H1 (cell line): Measurements from ENCODE around the gene MAP7D2. TPM values are rescaled to one million over a fixed set of nuclear protein-coding genes. Genes with fewer than 3 reads are reported as not detected.
A peak's percentile ranks its signal among the peaks of the same experiment; 100 is the strongest.
"Not testable (repeated sequence)": the region's sequence is repeated elsewhere in the genome, so short reads cannot be mapped to it uniquely, and the experiment has no call there.

Source experiments
- CTCF ChIA-PET: fragments of 300-600 bp; sonication (Branson Sonifier 250); formaldehyde crosslinking; loops from one replicate; lab custom pipeline; 2021; ENCODE audit not compliant: partially characterized antibody; lab: Charles Lee
- POLR2A ChIA-PET: fragments of 300-600 bp; sonication (Branson Sonifier 250); formaldehyde crosslinking; loops from one replicate; lab custom pipeline; 2021; ENCODE audit warnings: inconsistent platforms; ENCODE audit not compliant: partially characterized antibody; lab: Charles Lee
- DNase-seq, 2 experiments: peaks; one replicate each; pipeline versions ENCODE4 v3.0.0 to v3.0.0-alpha.2; 2010 to 2022; ENCODE audit warnings: low spot score in 2 of 2, low read depth in 1 of 2, mixed read lengths in 1 of 2
- FAIRE-seq: peaks from 2 replicates; lab custom pipeline; 2011; peaks lifted over from hg19 to GRCh38; lab: Jason Lieb, UNC
- H2AFZ ChIP-seq: 2 replicates; pipeline ENCODE4 v1.8.1; 2012; ENCODE audit warnings: low read length, inconsistent platforms
- H2AK5ac ChIP-seq: 2 replicates; pipeline ENCODE4 v1.6.1; 2013; ENCODE audit warnings: low read depth, low read length
- H2BK120ac ChIP-seq: replicated peaks from 2 replicates; pipeline ENCODE3; 2013; ENCODE audit warnings: low read depth, low read length, inconsistent platforms
- H2BK12ac ChIP-seq: 2 replicates; pipeline ENCODE4 v1.6.1; 2013; ENCODE audit warnings: low read depth, low read length
- H2BK15ac ChIP-seq: 2 replicates; pipeline ENCODE4 v1.6.1; 2013; ENCODE audit warnings: low read length
- H2BK20ac ChIP-seq: 2 replicates; pipeline ENCODE4 v1.6.1; 2013; ENCODE audit warnings: low read length
- H2BK5ac ChIP-seq: 2 replicates; pipeline ENCODE4 v1.6.1; 2013; ENCODE audit warnings: low read depth, low read length
- H3K14ac ChIP-seq: 2 replicates; pipeline ENCODE4 v1.6.1; 2013; ENCODE audit warnings: inconsistent platforms; ENCODE audit not compliant: insufficient read length
- H3K18ac ChIP-seq: 2 replicates; pipeline ENCODE4 v1.6.1; 2013; ENCODE audit warnings: low read length; ENCODE audit errors: extremely low read depth
- H3K23ac ChIP-seq: 2 replicates; pipeline ENCODE4 v1.6.1; 2013; ENCODE audit warnings: inconsistent platforms; ENCODE audit not compliant: insufficient read length
- H3K23me2 ChIP-seq: 2 replicates; pipeline ENCODE4 v1.6.1; 2013; ENCODE audit warnings: low read depth, low read length
- H3K27ac ChIP-seq: 2 replicates; pipeline ENCODE4 v1.6.1; 2011; ENCODE audit warnings: low read depth, low read length, inconsistent platforms
- H3K27me3 ChIP-seq, 4 experiments: replicated peaks in 1 of 4; 1 replicate in 1 of 4; 2 replicates in 3 of 4; pipeline versions ENCODE4 v1.6.1 to v1.8.1; 2011 to 2013; ENCODE audit warnings: low read length in 3 of 4, mild to moderate bottlenecking in 3 of 4, inconsistent platforms in 2 of 4, mixed read lengths in 2 of 4, moderate library complexity in 1 of 4; ENCODE audit not compliant: control insufficient read depth in 3 of 4, insufficient read depth in 3 of 4; ENCODE audit errors: extremely low read depth in 1 of 4
- H3K36me3 ChIP-seq, 4 experiments: 2 replicates each; pipeline versions ENCODE4 v1.6.1 to v1.8.1; 2011 to 2013; ENCODE audit warnings: mild to moderate bottlenecking in 4 of 4, low read length in 3 of 4, moderate library complexity in 2 of 4, control low read depth in 1 of 4, inconsistent platforms in 1 of 4; ENCODE audit not compliant: insufficient read depth in 4 of 4, control insufficient read depth in 2 of 4
- H3K4ac ChIP-seq: replicated peaks from 2 replicates; pipeline ENCODE3; 2013; ENCODE audit warnings: low read length, low read depth, mixed read lengths, inconsistent platforms; ENCODE audit not compliant: insufficient read length
- H3K4me1 ChIP-seq, 4 experiments: replicated peaks in 1 of 4; 1 replicate in 1 of 4; 2 replicates in 3 of 4; pipeline versions ENCODE4 v1.6.1 to v1.8.1; 2011 to 2013; ENCODE audit warnings: low read length in 3 of 4, inconsistent platforms in 2 of 4, mixed read lengths in 1 of 4; ENCODE audit not compliant: insufficient read depth in 4 of 4, control insufficient read depth in 3 of 4
- H3K4me2 ChIP-seq, 2 experiments: 2 replicates each; pipeline versions ENCODE4 v1.6.1 to v1.8.1; 2011 to 2013; ENCODE audit warnings: low read depth in 2 of 2, low read length in 2 of 2, control low read depth in 1 of 2, inconsistent platforms in 1 of 2, mild to moderate bottlenecking in 1 of 2; ENCODE audit not compliant: insufficient read depth in 1 of 2
- H3K4me3 ChIP-seq, 4 experiments: fragments of 200-600, 300-600 bp in 1 of 4; sonication (generic), shearing (Covaris generic), sonication (Bioruptor Twin) in 1 of 4; 2 replicates each; pipeline versions ENCODE4 v1.5.1 to v1.8.1; 2011 to 2016; ENCODE audit warnings: low read length in 4 of 4, low read depth in 3 of 4, control low read depth in 2 of 4, inconsistent platforms in 2 of 4, mild to moderate bottlenecking in 2 of 4, mixed read lengths in 1 of 4, moderate library complexity in 1 of 4; ENCODE audit not compliant: insufficient read depth in 2 of 4; ENCODE audit errors: extremely low read depth in 1 of 4
- H3K56ac ChIP-seq: replicated peaks from 2 replicates; pipeline ENCODE3; 2013; ENCODE audit warnings: low read depth, mild to moderate bottlenecking, mixed read lengths, low read length, inconsistent platforms; ENCODE audit not compliant: insufficient read length
- H3K79me1 ChIP-seq: 2 replicates; pipeline ENCODE4 v1.6.1; 2013; ENCODE audit warnings: low read depth, low read length, control low read depth
- H3K79me2 ChIP-seq, 2 experiments: 2 replicates each; pipeline versions ENCODE4 v1.6.1 to v1.8.1; 2012 to 2013; ENCODE audit warnings: low read length in 2 of 2, mild to moderate bottlenecking in 2 of 2, inconsistent platforms in 1 of 2; ENCODE audit not compliant: insufficient read depth in 2 of 2, control insufficient read depth in 1 of 2
- H3K9ac ChIP-seq, 4 experiments: replicated peaks in 1 of 4; 1 replicate in 1 of 4; 2 replicates in 3 of 4; pipeline versions ENCODE4 v1.6.1 to v1.8.1; 2011 to 2013; ENCODE audit warnings: low read depth in 3 of 4, low read length in 3 of 4, control low read depth in 2 of 4, mild to moderate bottlenecking in 2 of 4, moderate library complexity in 2 of 4, inconsistent platforms in 1 of 4; ENCODE audit errors: extremely low read depth in 1 of 4
- H3K9me3 ChIP-seq, 2 experiments: 2 replicates each; pipeline versions ENCODE4 v1.6.1 to v1.8.1; 2012 to 2013; ENCODE audit warnings: mild to moderate bottlenecking in 2 of 2, moderate library complexity in 2 of 2, control low read depth in 1 of 2, inconsistent platforms in 1 of 2, low read depth in 1 of 2, low read length in 1 of 2, mixed read lengths in 1 of 2; ENCODE audit not compliant: insufficient read depth in 2 of 2
- H4K20me1 ChIP-seq, 2 experiments: replicated peaks in 1 of 2; 2 replicates each; pipeline versions ENCODE3 to v1.8.1; 2011 to 2013; ENCODE audit warnings: inconsistent platforms in 2 of 2, low read length in 2 of 2, mild to moderate bottlenecking in 1 of 2; ENCODE audit not compliant: insufficient read depth in 2 of 2, control insufficient read depth in 1 of 2
- H4K5ac ChIP-seq: 2 replicates; pipeline ENCODE4 v1.6.1; 2013; ENCODE audit warnings: low read length, low read depth, mixed read lengths, inconsistent platforms; ENCODE audit not compliant: insufficient read length
- H4K8ac ChIP-seq: 2 replicates; pipeline ENCODE4 v1.8.0; 2013; ENCODE audit warnings: mild to moderate bottlenecking, moderate library complexity, low read length, inconsistent platforms; ENCODE audit not compliant: insufficient read depth; ENCODE audit errors: extremely low read depth
- H4K91ac ChIP-seq: replicated peaks from 2 replicates; pipeline ENCODE3; 2013; ENCODE audit warnings: low read length, mixed read lengths, inconsistent platforms; ENCODE audit not compliant: insufficient read length
- BACH1 ChIP-seq: IDR thresholded peaks from 2 replicates; pipeline ENCODE4 v1.6.1; 2012; ENCODE audit warnings: low read length, improper control_type of control experiment
- CHD1 ChIP-seq: IDR thresholded peaks from 2 replicates; pipeline ENCODE4 v1.6.1; 2012; ENCODE audit warnings: low read depth, low read length, improper control_type of control experiment
- CREB1 ChIP-seq: IDR thresholded peaks from 2 replicates; pipeline ENCODE4 v1.6.1; 2012; ENCODE audit warnings: inconsistent platforms
- EZH2 ChIP-seq: fragments of 200-600 bp; sonication (generic); IDR thresholded peaks from 2 replicates; pipeline ENCODE4 v1.7.1; 2012; ENCODE audit warnings: low read depth, mild to moderate bottlenecking, moderate library complexity, low read length, inconsistent platforms; ENCODE audit not compliant: severe bottlenecking
- KDM1A ChIP-seq: fragments of 200-600, 300-600 bp; sonication (generic); IDR thresholded peaks from 2 replicates; pipeline ENCODE4 v1.7.1; 2016; ENCODE audit warnings: mild to moderate bottlenecking, low read length, borderline replicate concordance
- POLR2A ChIP-seq, 2 experiments: IDR thresholded peaks; 1 replicate in 1 of 2; 2 replicates in 1 of 2; pipeline ENCODE4 v1.6.1; 2011; ENCODE audit warnings: low read depth in 2 of 2, low read length in 2 of 2, mild to moderate bottlenecking in 2 of 2; ENCODE audit errors: control extremely low read depth in 1 of 2
- SRF ChIP-seq: IDR thresholded peaks from 2 replicates; pipeline ENCODE4 v1.6.1; 2011; ENCODE audit warnings: mild to moderate bottlenecking, low read depth, low read length, moderate library complexity
- SUZ12 ChIP-seq: fragments of 200-600 bp; sonication (generic); IDR thresholded peaks from 2 replicates; pipeline ENCODE4 v1.6.1; 2012; ENCODE audit warnings: mild to moderate bottlenecking, inconsistent platforms, low read length, moderate library complexity, mixed read lengths
- TBP ChIP-seq: IDR thresholded peaks from 2 replicates; pipeline ENCODE4 v1.6.1; 2011; ENCODE audit warnings: low read depth, low read length, improper control_type of control experiment
- TEAD4 ChIP-seq: IDR thresholded peaks from 2 replicates; pipeline ENCODE4 v1.6.1; 2012; ENCODE audit warnings: low read depth, low read length, inconsistent platforms, mixed read lengths
- YY1 ChIP-seq: IDR thresholded peaks from 2 replicates; pipeline ENCODE4 v1.6.1; 2011; ENCODE audit warnings: low read depth, mild to moderate bottlenecking, low read length
- polyA plus RNA-seq, 7 experiments: library from polyadenylated mRNA; depleted of rRNA in 3 of 7; stranded (reverse) in 5 of 7; unstranded in 2 of 7; fragments of >200 nt in 5 of 7; fragments of 200-250 nt in 2 of 7; gene quantifications; 1 replicate in 5 of 7; 2 replicates in 1 of 7; 4 replicates in 1 of 7; pipeline versions ENCODE4 v1.2.1 to v1.2.3, GENCODE V29; 2011 to 2013; ENCODE audit warnings: missing spikeins in 2 of 7, mixed read lengths in 2 of 7
- total RNA-seq: library from RNA; stranded (reverse); fragmentation: NEBNext Ultra II Directional; extraction: Animal tissue kit (Norgen Biotek cat#: 25700); gene quantifications from 2 replicates; pipeline ENCODE4 v1.2.1, GENCODE V29; 2021
- TF ChIP-seq, protein P1 (sequence below): IDR thresholded peaks from 2 replicates; pipeline ENCODE4 v1.6.1; 2012; ENCODE audit warnings: inconsistent platforms

MAP7D2 gene
- total and polyA plus RNA-seq, 2 of the 8 experiments (the other 6 are each of a cell fraction or from before 2014, with no cell fraction given) = 0.65 to 0.83 TPM

DNA sequence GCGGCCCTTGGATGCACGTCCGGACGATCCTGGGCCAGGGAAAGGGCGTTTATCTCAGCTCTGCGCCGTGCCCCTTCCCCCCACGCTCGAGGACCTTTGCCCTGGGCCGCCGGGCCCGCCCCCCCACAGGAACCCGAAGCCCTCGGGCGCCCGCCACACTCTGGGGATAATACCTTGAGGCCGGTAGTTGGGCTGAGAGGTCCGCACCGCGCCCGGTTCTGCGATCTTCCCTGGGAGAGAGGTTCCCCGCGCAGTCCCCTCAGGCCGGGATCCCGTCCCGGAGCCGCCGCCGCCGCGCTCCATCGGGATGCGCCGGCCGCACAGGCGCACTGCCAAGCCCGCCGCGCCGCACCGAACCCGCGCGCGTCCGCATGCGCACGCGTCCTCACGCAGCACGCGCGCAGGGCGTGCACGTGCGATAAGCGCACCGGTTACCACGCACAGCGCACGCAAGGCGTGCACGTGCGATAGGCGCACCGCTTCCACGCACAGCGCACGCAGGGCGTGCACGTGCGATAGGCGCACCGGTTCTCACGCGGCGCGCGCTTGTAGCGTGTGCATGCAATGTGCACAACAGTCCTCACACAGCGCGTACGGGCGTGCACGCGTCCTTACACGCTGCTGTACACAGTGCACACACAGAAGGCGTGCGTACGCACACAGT, at the start of gene MAP7D2 (continued):
- TF ChIP-seq TBP (peak; percentile 51; the same call in 1 of the 2 replicates), EZH2 (no peak), CHD1 (no peak), YY1 (no peak), KDM1A (peak; percentile 40; the same call in 1 of the 2 replicates), TEAD4 (no peak), SRF (no peak), CREB1 (no peak), BACH1 (no peak), POLR2A (IDR thresholded peaks at IDR 0.05; ENCODE audit: control extremely low read depth in 1 of 2, low read depth in 2 of 2, low read length in 2 of 2) (no peak), SUZ12 (peak; percentile 40; the same call in 1 of the 2 replicates)
- TF ChIP-seq, protein P1, sequence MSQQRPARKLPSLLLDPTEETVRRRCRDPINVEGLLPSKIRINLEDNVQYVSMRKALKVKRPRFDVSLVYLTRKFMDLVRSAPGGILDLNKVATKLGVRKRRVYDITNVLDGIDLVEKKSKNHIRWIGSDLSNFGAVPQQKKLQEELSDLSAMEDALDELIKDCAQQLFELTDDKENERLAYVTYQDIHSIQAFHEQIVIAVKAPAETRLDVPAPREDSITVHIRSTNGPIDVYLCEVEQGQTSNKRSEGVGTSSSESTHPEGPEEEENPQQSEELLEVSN = peak; percentile 50
- TF ChIP-seq, all 59 proteins: peak for 7

DNA sequence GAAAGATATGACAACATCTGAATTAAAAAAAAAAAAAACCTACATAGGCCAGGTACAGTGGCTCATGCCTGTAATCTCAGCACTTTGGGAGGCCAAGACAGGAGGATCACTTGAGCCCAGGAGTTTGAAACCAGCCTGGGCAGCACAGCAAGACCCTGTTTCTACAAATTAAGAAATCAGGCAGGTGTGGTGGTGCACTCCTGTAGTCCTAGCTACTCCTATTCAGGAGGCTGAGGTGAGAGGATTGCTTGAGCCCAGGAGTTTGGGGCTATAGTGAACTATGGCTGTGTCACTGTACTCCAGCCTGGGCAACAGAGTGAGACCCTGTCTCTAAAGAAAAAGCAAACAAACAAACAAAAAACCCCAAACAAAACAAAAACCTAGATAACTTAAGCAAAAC, 45.8 kb upstream of the MAP7D2 start:
- POLR2A ChIA-PET, H2AFZ ChIP-seq, H3K9me3 ChIP-seq, H2BK15ac ChIP-seq, H3K14ac ChIP-seq, H2BK12ac ChIP-seq, H2BK5ac ChIP-seq, H3K4me2 ChIP-seq, H3K23me2 ChIP-seq, H3K18ac ChIP-seq, CTCF ChIA-PET, H3K79me2 ChIP-seq, H4K5ac ChIP-seq, H3K4ac ChIP-seq, H3K79me1 ChIP-seq, H3K27ac ChIP-seq, H4K8ac ChIP-seq, H3K56ac ChIP-seq, H2AK5ac ChIP-seq, H3K23ac ChIP-seq, H3K27me3 ChIP-seq, H3K4me3 ChIP-seq, DNase-seq, FAIRE-seq, H3K9ac ChIP-seq, H2BK20ac ChIP-seq, H2BK120ac ChIP-seq, H4K91ac ChIP-seq, H4K20me1 ChIP-seq, H3K4me1 ChIP-seq, H3K36me3 ChIP-seq: not testable (repeated sequence)
